HG03103 (cell line): ENCODE data around the gene ENPP3.
"Not testable (repeated sequence)": the region's sequence is repeated elsewhere in the genome, so short reads cannot be mapped to it uniquely, and the experiment has no call there.

Source experiments
- ATAC-seq: cut with Tn5 transposase; IDR thresholded peaks from one replicate; pipeline ENCODE4 v1.9.1; 2021; ENCODE audit warnings: low read depth; ENCODE audit not compliant: unreplicated experiment

ENPP3 gene

GRCh38 chr6:131731224-131731623 is 94.1 kb downstream of the ENPP3 start:
- no peak for ATAC-seq

DNA sequence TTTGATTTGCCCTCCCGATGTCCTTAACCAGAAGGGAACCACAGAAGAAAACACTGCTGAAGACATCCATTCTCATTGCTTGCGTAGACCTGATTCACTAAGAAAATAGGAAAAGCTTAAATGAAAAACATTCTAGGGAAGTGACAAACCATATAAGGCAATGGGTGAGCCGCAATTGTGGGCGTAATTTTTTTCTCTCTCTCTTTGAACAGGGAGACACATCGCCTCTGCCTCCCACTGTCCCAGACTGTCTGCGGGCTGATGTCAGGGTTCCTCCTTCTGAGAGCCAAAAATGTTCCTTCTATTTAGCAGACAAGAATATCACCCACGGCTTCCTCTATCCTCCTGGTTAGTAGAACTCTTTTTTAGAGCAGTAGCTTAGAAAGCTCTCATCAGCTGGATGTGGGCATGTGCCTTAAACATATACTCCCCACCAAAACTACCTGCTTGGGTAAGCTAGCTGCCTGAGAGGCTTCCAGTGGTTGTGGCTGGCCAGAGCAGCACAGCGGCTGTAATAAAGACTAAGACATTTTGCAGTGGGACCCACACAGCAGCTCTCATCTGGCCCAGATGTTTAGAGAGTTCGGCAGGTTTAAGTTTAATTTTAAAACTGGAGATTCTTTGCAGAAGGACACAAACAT is 96.4 kb downstream of the ENPP3 start:
- no peak for ATAC-seq

DNA sequence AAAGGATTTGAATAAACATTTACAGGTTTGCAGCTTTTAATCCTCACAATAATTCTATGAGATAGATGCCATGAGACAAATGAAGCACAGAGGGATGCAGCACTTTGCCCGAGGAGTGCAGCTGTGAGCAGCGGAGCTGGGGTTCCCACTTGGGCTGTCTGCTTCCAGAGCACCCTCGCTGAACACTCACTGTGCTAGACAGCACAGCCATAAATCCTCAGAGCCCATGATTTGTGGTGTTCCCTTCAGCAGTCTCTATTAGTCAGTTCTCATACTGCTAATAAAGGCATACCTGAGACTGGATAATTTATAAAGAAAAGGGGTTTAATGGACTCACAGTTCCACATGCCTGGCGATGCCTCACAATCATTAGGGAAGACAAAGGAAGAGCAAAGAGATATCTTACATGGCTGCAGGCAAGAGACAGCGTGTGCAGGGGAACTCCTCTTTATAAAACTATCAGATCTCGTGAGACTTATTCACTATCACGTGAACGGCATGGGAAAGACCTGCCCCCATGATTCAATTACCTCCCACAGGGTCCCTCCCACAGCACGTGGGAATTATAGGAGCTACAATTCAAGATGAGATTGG is 99.0 kb downstream of the ENPP3 start:
- ATAC-seq = no peak

GRCh38 chr6:131736811-131737210 is 99.7 kb downstream of the ENPP3 start:
- ATAC-seq = no peak

DNA sequence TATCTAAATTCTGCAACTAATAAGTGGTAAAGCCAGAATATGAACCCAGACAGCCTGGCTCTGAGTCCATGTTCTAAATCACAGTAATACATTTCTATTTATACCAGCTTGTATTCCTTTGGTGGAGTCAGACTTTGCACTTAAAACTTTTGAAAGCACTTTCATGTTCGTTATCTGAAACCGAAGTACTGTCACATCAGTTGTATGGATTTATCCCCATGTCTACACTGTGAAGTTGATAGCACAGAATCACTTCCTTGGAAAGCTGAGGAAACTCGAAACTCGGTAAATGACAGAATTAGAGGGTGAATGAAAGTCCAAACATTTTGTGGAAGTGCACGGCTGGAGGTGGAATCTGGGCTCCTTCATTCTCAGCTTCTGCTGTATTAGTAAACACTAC is 102.0 kb downstream of the ENPP3 start:
- no peak for ATAC-seq

DNA sequence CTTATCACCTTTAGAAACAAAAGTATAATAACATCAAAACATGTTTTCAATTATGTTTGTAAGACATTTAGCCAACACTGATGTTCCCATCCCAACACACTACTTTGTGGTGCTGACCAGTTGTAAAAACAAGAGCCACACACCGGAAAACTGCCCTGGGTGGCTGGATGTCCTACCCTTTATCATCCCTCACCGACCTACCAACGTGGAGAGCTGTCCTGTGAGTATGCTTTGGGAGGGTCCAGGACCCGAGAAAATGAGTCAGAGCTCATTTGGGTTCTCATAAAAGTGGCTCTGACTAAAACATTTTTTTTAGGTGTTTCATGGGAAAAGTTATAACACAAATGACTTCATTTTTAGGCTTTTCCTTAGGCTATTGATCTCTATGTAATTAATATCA is 103.1 kb downstream of the ENPP3 start:
- ATAC-seq = no peak

DNA sequence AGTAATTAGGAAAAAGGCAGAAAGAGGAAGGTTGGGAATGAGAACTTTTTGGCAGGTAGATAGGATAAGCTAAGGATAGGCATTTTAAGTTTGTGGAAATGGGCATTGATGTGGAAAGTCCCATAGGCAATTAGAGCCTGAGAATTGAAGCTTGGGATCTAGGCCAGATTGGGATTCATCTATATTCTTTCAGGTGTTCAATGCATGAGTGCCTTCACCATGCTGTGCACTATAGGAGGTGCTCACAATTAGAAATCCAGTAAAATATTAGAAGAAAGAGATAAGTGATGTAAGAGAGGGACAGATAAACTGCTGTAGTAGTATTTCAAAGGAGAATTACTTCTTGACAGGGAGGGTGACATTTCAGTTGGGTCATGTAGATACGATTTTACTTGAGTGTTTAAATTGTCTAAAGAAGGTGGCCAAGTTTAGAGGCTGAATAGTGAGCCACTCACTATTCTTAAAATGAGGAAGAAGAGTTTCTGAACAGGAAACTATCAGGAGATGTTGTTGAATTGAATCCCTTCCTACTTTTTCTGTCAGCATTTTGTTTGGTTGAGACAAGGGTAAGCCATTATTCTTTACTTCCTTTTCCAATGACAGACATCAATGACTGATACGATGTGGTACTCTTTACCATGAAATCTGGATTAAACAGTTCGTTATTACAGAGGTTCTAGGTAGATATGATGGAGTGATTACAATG is 104.7 kb downstream of the ENPP3 start:
- ATAC-seq = no peak

DNA sequence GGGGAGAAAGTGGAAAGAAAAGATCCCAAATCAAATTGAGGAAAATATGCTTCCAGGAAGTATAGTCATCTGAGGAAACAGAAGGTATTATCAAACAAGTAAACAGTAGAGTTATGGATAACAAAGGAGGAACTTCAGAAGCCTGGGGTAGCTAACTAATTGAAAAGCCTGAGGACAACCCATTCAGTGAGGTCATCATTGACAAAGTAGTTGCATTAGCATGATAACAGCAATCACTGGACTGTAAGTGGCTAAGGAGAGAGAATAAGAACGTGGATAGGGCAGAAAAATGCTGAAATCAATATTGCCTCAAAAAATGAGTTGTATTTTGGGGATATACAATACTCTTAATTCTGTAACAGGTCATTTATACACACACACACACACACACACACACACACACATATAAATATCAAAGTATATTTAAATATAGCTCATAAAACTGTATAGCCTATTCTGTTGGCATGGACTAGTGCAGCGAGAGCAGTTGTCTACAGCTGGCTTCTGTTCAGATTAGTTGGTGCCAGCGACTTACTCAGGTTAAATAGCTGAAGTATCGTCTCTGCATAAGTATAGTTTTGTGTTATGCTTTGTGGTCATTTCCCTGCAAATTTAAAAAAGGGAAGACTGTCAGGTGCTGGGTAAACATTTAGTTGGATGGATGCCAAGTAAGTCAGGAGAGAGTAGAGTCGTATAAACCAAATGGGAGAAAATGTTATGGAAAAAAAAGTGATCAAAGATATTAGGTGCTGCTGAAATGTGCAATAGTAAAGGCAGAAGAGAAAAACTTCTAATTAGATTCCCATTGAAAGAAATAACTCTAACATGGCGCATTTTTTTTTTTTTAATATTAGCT is 107.6 kb downstream of the ENPP3 start:
- ATAC-seq = no peak

DNA sequence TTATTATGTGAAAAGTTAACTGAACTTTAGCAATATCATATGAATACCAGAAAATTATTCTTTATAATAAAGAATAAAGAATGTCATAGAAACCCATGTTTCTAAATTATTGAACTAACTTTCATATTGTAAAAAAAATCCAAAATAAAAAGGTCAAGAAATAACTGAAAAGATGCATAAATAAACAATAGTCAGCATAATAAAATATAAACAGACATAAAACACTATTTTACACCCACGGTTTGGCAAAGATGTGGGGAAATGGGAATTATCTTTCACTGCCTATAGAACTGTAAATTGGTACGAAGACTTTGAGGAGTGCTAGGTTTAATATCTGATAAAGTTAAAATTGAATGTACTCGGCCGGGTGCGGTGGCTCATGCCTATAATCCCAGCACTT is 108.4 kb downstream of the ENPP3 start:
- ATAC-seq = no peak

- no peak for ATAC-seq
Observed at GRCh38 chr6:131747821-131748353, 110.8 kb downstream of the ENPP3 start.

DNA sequence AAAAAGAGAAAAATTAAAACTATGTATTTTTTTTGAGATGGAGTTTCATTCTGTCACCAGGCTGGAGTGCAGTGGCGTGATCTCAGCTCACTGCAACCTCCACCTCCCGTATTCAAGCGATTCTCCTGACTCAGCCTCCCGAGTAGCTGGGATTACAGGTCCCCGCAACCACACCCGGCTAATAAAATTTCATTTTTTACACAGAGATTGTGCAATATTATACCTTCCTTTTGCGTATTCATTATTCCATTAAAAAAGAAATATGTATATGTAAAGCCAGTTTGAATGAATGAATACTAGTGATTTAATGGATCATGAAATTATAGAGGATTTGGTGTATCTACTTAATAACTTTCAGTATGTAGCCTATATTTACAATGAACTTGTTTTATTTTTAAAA is 111.9 kb downstream of the ENPP3 start:
- ATAC-seq = no peak

DNA sequence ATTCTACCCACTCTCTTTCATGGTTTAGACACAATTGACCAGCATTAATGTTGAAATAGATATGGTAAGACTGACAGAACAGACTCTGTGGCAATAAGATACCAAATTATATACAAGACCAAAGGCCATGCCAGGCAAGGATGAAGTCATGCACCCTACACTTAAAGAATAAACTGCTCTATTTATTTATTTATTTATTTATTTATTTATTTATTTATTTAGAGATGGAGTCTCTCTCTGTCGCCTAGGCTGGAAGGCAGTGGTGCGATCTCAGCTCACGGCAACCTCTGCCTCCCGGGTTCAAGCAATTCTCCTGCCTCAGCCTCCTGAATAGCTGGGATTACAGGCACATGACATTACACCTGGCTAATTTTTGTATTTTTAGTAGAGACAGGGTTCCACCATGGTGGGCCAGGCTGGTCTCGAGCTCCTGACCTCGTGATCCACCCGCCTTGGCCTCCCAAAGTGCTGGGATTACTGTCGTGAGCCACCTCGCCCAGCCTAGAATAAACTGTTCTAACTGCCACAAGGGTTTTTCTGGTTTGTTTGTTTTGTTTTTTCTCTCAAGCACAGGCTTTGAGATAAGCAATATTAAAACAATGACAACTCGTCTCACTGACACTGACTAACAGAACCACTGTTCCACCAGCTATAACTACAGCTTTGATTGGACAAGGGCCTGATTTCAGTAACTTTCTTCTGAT is 114.1 kb downstream of the ENPP3 start:
- ATAC-seq = not testable (repeated sequence)

DNA sequence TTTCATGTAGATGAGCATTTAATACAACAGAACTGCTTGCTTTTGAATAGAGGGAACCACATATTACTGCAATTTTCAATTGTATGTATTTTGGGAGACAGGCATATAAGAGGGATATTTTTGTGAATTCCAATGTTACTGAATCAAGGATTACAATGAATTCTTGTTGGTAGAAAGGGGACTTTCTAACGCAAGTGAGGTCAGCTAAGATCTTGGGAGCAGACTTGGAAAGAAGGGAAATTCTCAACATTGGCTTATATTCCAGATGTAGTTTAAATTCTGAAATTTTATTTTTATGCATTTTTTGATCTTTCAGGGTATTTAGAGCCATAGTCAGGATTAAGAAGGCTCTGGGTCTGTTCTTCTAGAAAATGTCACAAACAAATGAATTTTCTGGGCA is 117.0 kb downstream of the ENPP3 start:
- no peak for ATAC-seq

- no peak for ATAC-seq
Observed at GRCh38 chr6:131754715-131755567, 117.8 kb downstream of the ENPP3 start.

GRCh38 chr6:131755597-131755996 is 118.5 kb downstream of the ENPP3 start:
- no peak for ATAC-seq

GRCh38 chr6:131756039-131756438 is 118.9 kb downstream of the ENPP3 start:
- ATAC-seq = no peak

- no peak for ATAC-seq
Observed at GRCh38 chr6:131758920-131759319, 121.8 kb downstream of the ENPP3 start.

DNA sequence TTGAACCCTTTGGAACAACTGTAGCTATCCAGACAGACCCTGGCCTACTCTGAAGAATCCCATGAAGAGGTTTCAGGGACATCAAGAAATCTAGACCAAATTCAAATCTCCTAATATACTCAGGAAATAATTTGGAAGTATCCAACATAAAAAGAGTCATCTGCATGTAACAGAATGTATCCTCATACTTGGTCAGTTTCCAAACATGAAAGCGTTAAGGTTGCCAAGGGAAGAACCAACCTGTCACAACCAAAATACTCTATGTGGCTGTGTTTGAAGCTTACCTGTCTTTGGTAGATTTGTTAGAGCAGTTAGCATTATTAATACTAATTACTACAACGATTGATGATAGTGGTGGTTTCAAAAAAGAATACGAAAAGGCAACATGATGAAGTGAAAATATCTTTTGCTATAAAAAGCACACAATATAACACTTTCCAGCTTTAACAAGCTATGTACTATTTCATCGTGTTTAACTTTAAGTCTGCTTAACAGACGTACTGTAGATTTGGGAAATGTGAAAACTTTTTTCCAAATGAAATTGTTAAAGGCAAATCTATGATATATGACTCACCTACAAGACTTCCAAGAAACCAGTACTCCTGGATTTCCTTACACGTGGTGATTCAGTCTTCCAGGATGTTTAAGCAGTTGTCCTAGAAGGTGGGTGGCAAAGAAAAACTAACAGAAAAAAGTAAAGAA is 124.1 kb downstream of the ENPP3 start:
- no peak for ATAC-seq

DNA sequence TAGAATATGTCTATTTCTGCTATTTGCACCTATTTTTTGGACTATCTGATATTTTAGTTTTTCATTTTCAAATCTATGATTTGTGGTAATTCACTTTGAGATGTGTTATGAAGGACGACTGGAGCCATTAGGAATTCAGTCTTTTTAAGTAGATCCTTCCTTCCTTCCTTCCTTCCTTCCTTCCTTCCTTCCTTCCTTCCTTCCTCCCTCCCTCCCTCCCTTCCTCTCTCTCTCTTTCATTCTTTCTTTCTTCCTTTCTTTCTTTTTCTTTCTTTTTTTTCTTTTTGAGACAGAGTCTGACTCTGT is 124.6 kb downstream of the ENPP3 start:
- no peak for ATAC-seq
